G401 (cell line): ENCODE measurements around the gene MGAT5B. TPM values are rescaled to one million over a fixed set of nuclear protein-coding genes. Genes with fewer than 3 reads are reported as not detected.

Source experiments
- DNase-seq: peaks from one replicate; pipeline ENCODE4 v3.0.0-alpha.2; 2015; ENCODE audit warnings: low spot score
- in situ Hi-C: cut with HindIII; loops from 2 replicates; pipeline ENCODE4 v1.10.0; 2016; ENCODE audit warnings: low sequenced_read_pairs, mixed read lengths
- total RNA-seq: library from RNA; depleted of rRNA; stranded (reverse); fragments of >200 nt; shearing (Covaris generic); gene quantifications from 2 replicates; pipeline ENCODE4 v1.2.3, GENCODE V29; 2014

MGAT5B gene
- total RNA-seq, 1 experiment from 2014 or later = 3.7 TPM

GRCh38 chr17:76899414-76899813 lies 31.2 kb downstream of the MGAT5B start:
- no peak for DNase-seq
- in situ Hi-C loops = no loop called here

- DNase-seq = no peak
- in situ Hi-C loops = no loop called here
These were observed 32.5 kb downstream of the MGAT5B start for GRCh38 chr17:76900723-76901122.

GRCh38 chr17:76901542-76902197 lies 33.5 kb downstream of the MGAT5B start:
- in situ Hi-C loops = no loop called here
- no peak for DNase-seq

GRCh38 chr17:76902476-76902875 lies 34.3 kb downstream of the MGAT5B start:
- in situ Hi-C loops = no loop called here
- DNase-seq = no peak

GRCh38 chr17:76903631-76904030 lies 35.4 kb downstream of the MGAT5B start:
- no peak for DNase-seq
- in situ Hi-C loops = no loop called here

GRCh38 chr17:76904116-76904515 lies 35.9 kb downstream of the MGAT5B start:
- DNase-seq = no peak
- in situ Hi-C loops = no loop called here

- no peak for DNase-seq
- in situ Hi-C loops = no loop called here
These were observed 36.8 kb downstream of the MGAT5B start for GRCh38 chr17:76905036-76905435.

- DNase-seq = no peak
- in situ Hi-C loops = no loop called here
These were observed 37.6 kb downstream of the MGAT5B start for GRCh38 chr17:76905836-76906235.

- DNase-seq = no peak
- in situ Hi-C loops = no loop called here
These were observed 38.3 kb downstream of the MGAT5B start for GRCh38 chr17:76906463-76906862.

GRCh38 chr17:76907352-76907751 lies 39.1 kb downstream of the MGAT5B start:
- no peak for DNase-seq
- in situ Hi-C loops = no loop called here

- DNase-seq = no peak
- in situ Hi-C loops = no loop called here
These were observed 42.0 kb downstream of the MGAT5B start for GRCh38 chr17:76909971-76910760.

GRCh38 chr17:76911299-76912017 lies 43.3 kb downstream of the MGAT5B start:
- DNase-seq = no peak
- in situ Hi-C loops = no loop called here

GRCh38 chr17:76912421-76913164 lies 44.4 kb downstream of the MGAT5B start:
- DNase-seq = no peak
- in situ Hi-C loops = no loop called here

- in situ Hi-C loops = no loop called here
- no peak for DNase-seq
These were observed 46.7 kb downstream of the MGAT5B start for GRCh38 chr17:76914937-76915336.

- no peak for DNase-seq
- in situ Hi-C loops = no loop called here
These were observed 47.8 kb downstream of the MGAT5B start for GRCh38 chr17:76915840-76916510.

GRCh38 chr17:76917829-76918228 lies 49.6 kb downstream of the MGAT5B start:
- no peak for DNase-seq
- in situ Hi-C loops = no loop called here

GRCh38 chr17:76918811-76919210 lies 50.6 kb downstream of the MGAT5B start:
- in situ Hi-C loops = no loop called here

GRCh38 chr17:76920364-76921139 lies 52.3 kb downstream of the MGAT5B start:
- in situ Hi-C loops = no loop called here

More at GRCh38 chr17:76918811-76919210, 50.6 kb downstream of the MGAT5B start:
- no peak for DNase-seq

More at GRCh38 chr17:76920364-76921139, 52.3 kb downstream of the MGAT5B start:
- no peak for DNase-seq
